GM10266 (cell line): ENCODE measurements around the gene TRPM8.

ENCODE experiments used
- DNase-seq: peaks from one replicate; pipeline ENCODE4 v3.0.0; 2012; ENCODE audit errors: extremely low spot score
- TF ChIP-seq, protein P1 (sequence below): IDR thresholded peaks from 2 replicates; pipeline ENCODE4 v1.5.1; 2012; ENCODE audit warnings: mild to moderate bottlenecking, low read depth; ENCODE audit not compliant: control insufficient read depth, insufficient read depth; ENCODE audit errors: missing control alignments

The TRPM8 gene

DNA sequence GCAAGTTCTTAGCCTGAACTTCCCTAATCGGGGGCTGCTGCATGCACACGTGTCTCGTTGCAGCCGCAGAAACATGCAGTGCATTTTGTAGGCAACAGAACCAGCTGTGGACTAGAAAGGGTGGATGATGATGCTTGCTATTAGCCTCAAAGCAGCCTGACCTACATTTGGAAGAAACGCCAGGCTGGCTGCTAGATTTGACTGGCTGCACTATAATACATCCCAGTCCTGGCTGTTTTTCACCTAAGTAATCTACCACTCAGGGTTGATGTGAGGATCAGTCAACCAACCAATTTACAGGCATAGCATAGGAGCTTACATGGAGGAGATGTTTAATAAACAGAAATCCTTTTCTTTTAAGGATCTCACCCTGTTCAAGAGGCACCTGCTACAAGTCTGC lies 77.0 kb downstream of the TRPM8 start:
- TF ChIP-seq, protein P1, sequence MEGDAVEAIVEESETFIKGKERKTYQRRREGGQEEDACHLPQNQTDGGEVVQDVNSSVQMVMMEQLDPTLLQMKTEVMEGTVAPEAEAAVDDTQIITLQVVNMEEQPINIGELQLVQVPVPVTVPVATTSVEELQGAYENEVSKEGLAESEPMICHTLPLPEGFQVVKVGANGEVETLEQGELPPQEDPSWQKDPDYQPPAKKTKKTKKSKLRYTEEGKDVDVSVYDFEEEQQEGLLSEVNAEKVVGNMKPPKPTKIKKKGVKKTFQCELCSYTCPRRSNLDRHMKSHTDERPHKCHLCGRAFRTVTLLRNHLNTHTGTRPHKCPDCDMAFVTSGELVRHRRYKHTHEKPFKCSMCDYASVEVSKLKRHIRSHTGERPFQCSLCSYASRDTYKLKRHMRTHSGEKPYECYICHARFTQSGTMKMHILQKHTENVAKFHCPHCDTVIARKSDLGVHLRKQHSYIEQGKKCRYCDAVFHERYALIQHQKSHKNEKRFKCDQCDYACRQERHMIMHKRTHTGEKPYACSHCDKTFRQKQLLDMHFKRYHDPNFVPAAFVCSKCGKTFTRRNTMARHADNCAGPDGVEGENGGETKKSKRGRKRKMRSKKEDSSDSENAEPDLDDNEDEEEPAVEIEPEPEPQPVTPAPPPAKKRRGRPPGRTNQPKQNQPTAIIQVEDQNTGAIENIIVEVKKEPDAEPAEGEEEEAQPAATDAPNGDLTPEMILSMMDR, result no peak
- DNase-seq, result no peak

DNA sequence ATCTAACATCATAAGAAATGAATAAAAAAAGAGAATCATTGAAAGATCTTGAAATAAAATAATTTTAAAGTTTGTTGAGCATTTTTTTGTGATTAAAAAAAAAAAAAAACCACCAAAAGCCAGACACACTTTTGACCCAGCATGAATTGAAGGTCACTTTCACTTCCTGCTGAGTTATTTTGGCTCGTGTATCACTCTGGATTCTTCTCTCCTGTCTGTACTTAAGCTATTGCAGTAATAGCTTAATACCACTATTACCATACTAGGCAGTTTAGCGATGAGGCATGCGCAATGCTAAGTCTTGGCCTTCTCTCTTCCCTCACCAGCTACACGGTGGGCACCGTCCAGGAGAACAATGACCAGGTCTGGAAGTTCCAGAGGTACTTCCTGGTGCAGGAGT lies 78.8 kb downstream of the TRPM8 start:
- no peak for DNase-seq
- TF ChIP-seq, protein P1, result no peak

DNA sequence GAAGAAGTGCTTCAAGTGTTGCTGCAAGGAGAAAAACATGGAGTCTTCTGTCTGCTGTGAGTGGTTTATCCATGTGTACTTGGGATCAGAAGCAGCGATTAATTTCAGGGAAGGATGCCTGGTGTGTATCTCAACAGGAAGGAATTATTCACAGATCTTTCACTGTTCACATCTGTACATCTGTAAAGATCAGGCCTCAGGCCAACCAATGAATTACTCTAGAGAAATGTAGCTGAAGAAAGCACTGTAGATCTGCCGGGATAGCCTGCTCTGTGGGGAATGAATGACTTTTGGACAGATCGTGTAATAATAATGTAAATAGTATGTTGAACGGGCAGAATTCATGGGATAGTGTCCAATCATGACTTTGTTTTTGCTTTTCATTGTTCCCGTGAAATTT lies 79.3 kb downstream of the TRPM8 start:
- DNase-seq, result no peak
- TF ChIP-seq, protein P1, result no peak

DNA sequence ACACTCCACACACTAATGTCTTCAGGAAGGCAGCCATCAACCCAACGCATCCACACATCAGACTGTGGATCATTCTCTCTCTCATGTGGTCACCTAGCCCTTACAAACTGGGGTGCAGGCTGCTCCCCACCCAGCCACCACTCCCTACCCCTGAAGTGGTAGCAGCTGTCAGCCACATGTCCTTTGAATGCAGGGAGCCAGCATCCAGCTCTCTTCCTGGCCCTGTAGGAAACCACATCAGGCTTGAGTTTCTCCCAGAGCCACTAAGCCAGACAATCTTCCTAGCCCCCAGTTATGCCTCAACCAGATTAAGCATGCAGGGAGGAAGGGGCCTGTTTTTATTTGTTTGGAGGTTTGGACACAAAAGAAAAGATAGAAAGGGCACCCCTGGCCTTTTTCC lies 80.5 kb downstream of the TRPM8 start:
- TF ChIP-seq, protein P1, result no peak
- DNase-seq, result no peak

DNA sequence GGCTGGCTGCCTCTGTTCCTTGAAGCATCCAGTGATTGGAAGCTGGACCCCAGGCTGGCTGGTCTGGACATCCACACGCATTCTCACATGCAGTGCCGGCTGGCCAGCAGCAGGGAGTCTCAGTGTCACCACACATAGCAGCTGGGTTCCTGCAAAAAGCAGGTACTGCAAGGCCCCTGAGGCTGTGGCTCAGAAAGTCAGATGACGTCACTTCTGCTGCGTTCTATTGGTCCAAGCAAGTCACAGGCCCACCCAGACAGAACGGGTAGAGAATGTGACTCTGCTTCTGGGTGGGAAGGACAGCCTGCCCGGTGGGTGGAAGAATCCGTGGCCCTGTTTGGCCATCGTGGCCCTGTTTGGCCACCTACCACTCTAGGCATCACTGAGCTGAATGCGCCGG lies 82.0 kb downstream of the TRPM8 start:
- TF ChIP-seq, protein P1, result no peak
- no peak for DNase-seq

DNA sequence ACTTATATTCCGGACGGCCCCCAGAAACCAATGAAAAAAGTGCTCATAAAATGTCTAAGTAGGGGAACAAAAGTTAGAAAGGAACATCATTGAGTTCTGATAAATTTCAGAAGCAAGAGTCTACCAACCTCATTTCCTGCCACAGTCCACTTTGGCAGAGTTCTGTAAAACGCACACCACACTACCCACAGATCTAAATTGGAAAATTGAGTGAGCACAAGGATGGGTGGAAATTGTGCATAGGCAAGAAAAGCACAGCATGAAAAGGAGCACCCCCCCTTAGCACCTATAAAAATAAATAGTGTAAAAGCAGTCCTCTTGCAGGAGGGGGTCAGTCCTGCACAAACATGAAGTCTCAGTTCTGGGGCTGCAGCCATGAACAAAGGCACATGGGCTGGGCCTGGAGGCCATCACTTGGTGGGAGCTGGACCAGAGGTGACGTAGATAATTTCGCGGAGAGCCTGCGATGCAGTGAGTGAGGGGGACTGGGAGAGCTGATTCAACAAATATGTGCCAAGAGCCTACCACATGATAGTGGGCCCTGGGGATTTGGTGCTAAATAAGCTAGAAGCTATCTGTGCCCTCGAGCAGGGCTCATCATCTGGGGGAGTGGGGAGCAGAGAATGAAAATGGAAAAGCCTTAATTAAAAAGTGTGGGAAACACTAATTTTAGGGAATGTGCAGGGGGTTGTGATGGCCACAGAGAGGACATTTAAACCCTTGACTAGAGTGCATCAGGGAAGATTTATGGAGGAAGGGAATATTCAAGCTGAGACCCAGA lies 84.4 kb downstream of the TRPM8 start:
- DNase-seq, result no peak
- TF ChIP-seq, protein P1, result no peak

DNA sequence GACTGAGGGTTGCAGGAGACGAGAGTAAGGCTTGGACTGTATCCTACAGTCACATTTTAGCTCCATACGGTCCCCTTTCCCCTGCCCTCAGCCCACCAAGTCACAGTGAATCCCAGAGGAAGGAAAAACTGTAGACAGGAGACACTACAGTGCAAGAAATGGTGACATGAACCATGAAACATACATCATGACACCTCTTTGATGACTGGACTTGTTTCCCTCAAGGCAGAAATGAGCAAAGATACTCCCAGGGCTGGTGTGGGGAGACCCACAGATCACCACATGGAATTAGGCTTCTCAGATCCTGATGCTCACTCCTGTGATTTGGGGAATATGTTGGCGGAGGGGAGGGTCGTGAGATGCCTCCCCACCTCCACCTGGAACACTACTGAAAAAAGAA lies 85.1 kb downstream of the TRPM8 start:
- TF ChIP-seq, protein P1, result no peak

More for the DNA sequence above, 85.1 kb downstream of the TRPM8 start:
- no peak for DNase-seq
